Gastrocnemius medialis (tissue), 4 donors: ENCODE results near the gene KIAA1549. TPM values are rescaled to one million over a fixed set of nuclear protein-coding genes. Genes with fewer than 3 reads are reported as not detected.
A peak's percentile ranks its signal among the peaks of the same experiment; 100 is the strongest.
"Not testable (repeated sequence)": the region's sequence is repeated elsewhere in the genome, so short reads cannot be mapped to it uniquely, and the experiment has no call there.

ENCODE experiments used
- ATAC-seq, 2 donors: fragments of 150-250 bp; one replicate each; pipeline ENCODE4 v1.9.1; 2016
- DNase-seq, 2 donors: peaks; one replicate each; pipeline ENCODE4 v3.0.0-alpha.2; 2019
- H3K27ac ChIP-seq, 4 donors: fragments of 200-600 bp; sonication (generic); 1 replicate in 1 of 4; 2 replicates in 3 of 4; pipeline ENCODE4 v1.5.1; 2016 to 2018; ENCODE audit warnings: mild to moderate bottlenecking in 2 of 4, moderate library complexity in 1 of 4
- H3K27me3 ChIP-seq, 3 donors: fragments of 200-600 bp; sonication (generic) in 2 of 3; 1 replicate in 1 of 3; 2 replicates in 2 of 3; pipeline versions ENCODE4 v1.5.1 to v1.6.0; 2016 to 2019; ENCODE audit warnings: mild to moderate bottlenecking in 1 of 3, moderate library complexity in 1 of 3
- H3K36me3 ChIP-seq, 2 donors: fragments of 200-600 bp; sonication (generic) in 1 of 2; one replicate each; pipeline ENCODE4 v1.5.1; 2017 to 2018
- H3K4me1 ChIP-seq, 2 donors: fragments of 200-600 bp; sonication (generic) in 1 of 2; one replicate each; pipeline ENCODE4 v1.5.1; 2016 to 2017; ENCODE audit warnings: mild to moderate bottlenecking in 2 of 2
- H3K4me3 ChIP-seq, 4 donors: fragments of 200-600 bp; sonication (generic) in 3 of 4; 1 replicate in 1 of 4; 2 replicates in 3 of 4; pipeline ENCODE4 v1.5.1; 2016 to 2019; ENCODE audit warnings: mild to moderate bottlenecking in 2 of 4
- H3K9me3 ChIP-seq, 3 donors: fragments of 200-600 bp; sonication (generic) in 2 of 3; 1 replicate in 1 of 3; 2 replicates in 2 of 3; pipeline ENCODE4 v1.5.1; 2016 to 2019
- POLR2A ChIP-seq, 2 donors: fragments of 450-650 bp; IDR thresholded peaks; one replicate each; pipeline ENCODE4 v1.6.1; 2017; ENCODE audit warnings: antibody characterized with exemption in 2 of 2, mild to moderate bottlenecking in 2 of 2, moderate library complexity in 2 of 2
- in situ Hi-C, 4 donors: fragments of 200-750 bp; cut with MboI; loops; one replicate each; pipeline versions ENCODE4 v1.15.0 to v1.8.0; 2017; ENCODE audit warnings: low sequenced_read_pairs in 4 of 4
- intact Hi-C: fragments of 100-400 bp; cut with DNase I; formaldehyde crosslinking; loops from one replicate; pipeline ENCODE4 v1.15.1; 2023; ENCODE audit warnings: low total_unique reads
- total RNA-seq, 4 donors: library from RNA; depleted of rRNA; stranded (reverse); fragments of >200 nt; gene quantifications; one replicate each; pipeline versions ENCODE4 v1.1.0 to v1.2.3, GENCODE V29; 2016
- TF ChIP-seq, protein P1 (sequence below), 5 experiments: fragments of 450-650 bp in 3 of 5; fragments of 200-600 bp in 2 of 5; sonication (generic) in 2 of 5; IDR thresholded peaks in 4 of 5; conservative IDR thresholded peaks in 1 of 5; 1 replicate in 4 of 5; 2 replicates in 1 of 5; pipeline ENCODE4 v1.5.1; 2016 to 2019; ENCODE audit warnings: antibody characterized with exemption in 5 of 5, mild to moderate bottlenecking in 3 of 5, moderate library complexity in 3 of 5

Gene KIAA1549
- under 1 TPM; 0.55 to 0.87 (median 0.75) TPM for total RNA-seq

DNA sequence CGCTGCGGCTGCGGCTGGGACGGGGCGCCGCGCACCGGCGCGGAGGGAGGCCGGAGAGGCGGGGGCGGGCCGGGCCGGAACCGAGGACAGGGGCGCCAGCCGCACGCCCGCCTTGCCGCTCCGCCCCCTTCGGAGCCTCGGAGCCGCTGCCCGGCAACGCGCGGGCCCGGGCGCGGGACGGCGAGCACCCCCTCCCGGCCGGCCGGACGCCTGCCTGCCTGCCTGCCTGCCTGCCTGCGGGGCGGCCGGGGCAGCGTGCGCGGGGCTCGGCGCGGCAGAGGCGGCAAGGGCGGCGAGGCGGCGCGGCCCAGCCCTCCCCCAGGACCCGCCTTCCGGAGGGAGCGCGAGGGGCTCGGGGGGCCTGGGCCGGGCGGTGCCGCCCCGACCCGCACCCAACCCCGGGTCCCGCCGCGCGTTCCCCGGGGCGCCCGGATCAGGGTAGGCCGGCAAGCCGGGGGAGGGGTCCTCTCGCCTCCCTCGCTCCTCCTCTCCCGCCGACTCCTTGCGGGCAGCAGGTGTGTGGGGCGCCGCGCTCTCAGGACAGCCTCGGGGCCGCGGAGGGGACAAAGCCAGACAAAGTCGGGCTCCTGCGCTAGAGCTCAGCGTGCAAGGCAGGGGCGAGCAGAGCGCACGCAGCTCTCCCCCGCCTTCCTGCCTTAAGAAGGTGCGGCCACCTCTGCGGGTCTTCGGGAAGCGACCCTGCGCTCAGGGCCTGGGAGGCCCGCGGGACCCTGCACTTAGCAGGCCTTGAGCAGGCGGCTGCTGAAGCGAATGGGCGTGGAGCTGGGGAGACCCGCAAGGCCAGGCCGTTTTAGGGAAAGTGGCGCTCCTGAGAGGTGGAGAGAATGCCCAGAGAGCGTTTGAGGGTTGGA lies at the start of gene KIAA1549:
Gene KIAA1549 (minus strand): TSS at position 58 of the 872 bp plus-strand sequence. CDS start 120 bp downstream, outside the sequence.
- no peak within 1 kb of the TSS for H3K27ac ChIP-seq
- H3K4me1 ChIP-seq, result peaks cover 5 to 7% of the 10 kb centered on the region in 2 donors
- H3K9me3 ChIP-seq, result no peaks in the 10 kb centered on the region
- no peak for TF ChIP-seq POLR2A (IDR thresholded peaks at IDR 0.05)
- TF ChIP-seq, protein P1, sequence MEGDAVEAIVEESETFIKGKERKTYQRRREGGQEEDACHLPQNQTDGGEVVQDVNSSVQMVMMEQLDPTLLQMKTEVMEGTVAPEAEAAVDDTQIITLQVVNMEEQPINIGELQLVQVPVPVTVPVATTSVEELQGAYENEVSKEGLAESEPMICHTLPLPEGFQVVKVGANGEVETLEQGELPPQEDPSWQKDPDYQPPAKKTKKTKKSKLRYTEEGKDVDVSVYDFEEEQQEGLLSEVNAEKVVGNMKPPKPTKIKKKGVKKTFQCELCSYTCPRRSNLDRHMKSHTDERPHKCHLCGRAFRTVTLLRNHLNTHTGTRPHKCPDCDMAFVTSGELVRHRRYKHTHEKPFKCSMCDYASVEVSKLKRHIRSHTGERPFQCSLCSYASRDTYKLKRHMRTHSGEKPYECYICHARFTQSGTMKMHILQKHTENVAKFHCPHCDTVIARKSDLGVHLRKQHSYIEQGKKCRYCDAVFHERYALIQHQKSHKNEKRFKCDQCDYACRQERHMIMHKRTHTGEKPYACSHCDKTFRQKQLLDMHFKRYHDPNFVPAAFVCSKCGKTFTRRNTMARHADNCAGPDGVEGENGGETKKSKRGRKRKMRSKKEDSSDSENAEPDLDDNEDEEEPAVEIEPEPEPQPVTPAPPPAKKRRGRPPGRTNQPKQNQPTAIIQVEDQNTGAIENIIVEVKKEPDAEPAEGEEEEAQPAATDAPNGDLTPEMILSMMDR (IDR thresholded peaks at IDR 0.05 in 4 of 5, conservative IDR thresholded peaks at IDR 0.05 in 1 of 5), result peak in 3 of 5 experiments; percentile 22 to 29 (median 28)
- H3K27me3 ChIP-seq, result peaks cover 2 to 14% (median 7%) of the 10 kb centered on the region in 3 donors
- ATAC-seq, result peak; percentile 75 to 82
- intact Hi-C loops (loop anchor here (2.0 kb wide), 1 partner anchor 95 kb away; no protein-coding TSS in a partner anchor), in situ Hi-C loops (loop anchor here in 1 of 4 donors (10.0 kb wide), 1 partner anchor 97 kb away; no protein-coding TSS in a partner anchor)
- no peaks in the 10 kb centered on the region for H3K36me3 ChIP-seq
- DNase-seq, result no peak
- H3K4me3 ChIP-seq, result peak within 1 kb of the TSS; percentile 47 to 63 (median 57)

- Histone ChIP-seq H3K4me1 (no peaks in the 10 kb centered on the region), H3K27ac (no peak overlapping the region), H3K36me3 (no peaks in the 10 kb centered on the region), H3K4me3 (no peak overlapping the region), H3K27me3 (no peaks in the 10 kb centered on the region), H3K9me3 (no peaks in the 10 kb centered on the region)
- in situ Hi-C loops (no loop called here), intact Hi-C loops (no loop called here)
- no peak for DNase-seq
- TF ChIP-seq POLR2A (IDR thresholded peaks at IDR 0.05), result no peak
- ATAC-seq, result no peak
Measured at GRCh38 chr7:139029353-139029752, 48.2 kb upstream of the KIAA1549 start.

- intact Hi-C loops (no loop called here), in situ Hi-C loops (no loop called here)
- H3K4me1 ChIP-seq, result no peaks in the 10 kb centered on the region
- ATAC-seq (no peak), DNase-seq (no peak)
- TF ChIP-seq, protein P1 (IDR thresholded peaks at IDR 0.05 in 4 of 5, conservative IDR thresholded peaks at IDR 0.05 in 1 of 5), result no peak
- no peaks in the 10 kb centered on the region for H3K36me3 ChIP-seq
- H3K4me3 ChIP-seq, result no peak overlapping the region
- no peak overlapping the region for H3K27ac ChIP-seq
- H3K9me3 ChIP-seq, result no peaks in the 10 kb centered on the region
- H3K27me3 ChIP-seq, result no peaks in the 10 kb centered on the region
Measured at GRCh38 chr7:139026551-139026950, 45.4 kb upstream of the KIAA1549 start.

GRCh38 chr7:139025861-139026260 lies 44.7 kb upstream of the KIAA1549 start:
- H3K27ac ChIP-seq, ATAC-seq, in situ Hi-C loops, H3K27me3 ChIP-seq, intact Hi-C loops, H3K36me3 ChIP-seq, H3K4me3 ChIP-seq, H3K4me1 ChIP-seq, DNase-seq, H3K9me3 ChIP-seq: not testable (repeated sequence)

DNA sequence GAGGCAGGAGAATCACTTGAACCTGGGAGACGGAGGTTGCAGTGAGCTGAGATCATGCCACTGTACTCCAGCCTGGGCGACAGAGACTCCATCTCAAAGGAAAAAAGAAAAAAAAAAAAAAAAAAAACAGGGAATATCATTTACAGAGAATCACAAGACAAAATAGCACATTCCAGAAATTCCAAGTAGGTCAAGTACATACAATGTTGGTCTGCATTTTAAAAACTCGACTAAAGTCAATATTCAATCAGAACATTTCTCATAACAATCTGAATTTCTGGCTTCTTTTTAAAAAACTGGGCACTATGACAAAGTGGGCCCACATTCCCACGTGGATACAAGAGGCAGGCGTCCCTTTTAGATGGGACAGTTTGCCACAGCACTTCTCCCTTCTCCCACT lies 41.9 kb upstream of the KIAA1549 start:
- intact Hi-C loops (no loop called here), in situ Hi-C loops (no loop called here)
- Histone ChIP-seq H3K27ac (no peak overlapping the region), H3K4me1 (no peaks in the 10 kb centered on the region), H3K9me3 (no peaks in the 10 kb centered on the region), H3K4me3 (no peak overlapping the region), H3K36me3 (no peaks in the 10 kb centered on the region), H3K27me3 (no peaks in the 10 kb centered on the region)
- DNase-seq (no peak), ATAC-seq (no peak)
- TF ChIP-seq, protein P1 (IDR thresholded peaks at IDR 0.05 in 4 of 5, conservative IDR thresholded peaks at IDR 0.05 in 1 of 5), result no peak
- TF ChIP-seq POLR2A (IDR thresholded peaks at IDR 0.05), result no peak
